ENCODE measurements around the gene CLIC5.

CLIC5 gene

GRCh38 chr6:45896783-45897441 is 118.7 kb downstream of the CLIC5 start:
- H3K79me2 ChIP-seq (ENCODE audit: insufficient read depth, low read length), result no peaks in the 10 kb centered on the region
- H3K4me2 ChIP-seq (ENCODE audit: low read depth, low read length, poor library complexity, severe bottlenecking), result no peak overlapping the region
- H3K4me3 ChIP-seq (ENCODE audit: low read length, poor library complexity, severe bottlenecking), result no peak overlapping the region
- no peak overlapping the region for H2AFZ ChIP-seq (ENCODE audit: low read length)
- no peaks in the 10 kb centered on the region for H3K9me3 ChIP-seq (ENCODE audit: insufficient read depth, low read depth, low read length)
- no peaks in the 10 kb centered on the region for H4K20me1 ChIP-seq (ENCODE audit: insufficient read depth, low read length, poor library complexity, severe bottlenecking)
- H3K36me3 ChIP-seq (ENCODE audit: insufficient read depth, low read length), result no peaks in the 10 kb centered on the region
- no peaks in the 10 kb centered on the region for H3F3A ChIP-seq (ENCODE audit: low read depth)
- no peak overlapping the region for H3K9ac ChIP-seq (ENCODE audit: low read depth, low read length, poor library complexity, severe bottlenecking)
- H3K27me3 ChIP-seq (ENCODE audit: insufficient read depth, low read length, poor library complexity, severe bottlenecking), result no peaks in the 10 kb centered on the region
- H3K9me2 ChIP-seq (replicated peaks; ENCODE audit: low read depth, low read length), result no peaks in the 10 kb centered on the region
- no peaks in the 10 kb centered on the region for H3K4me1 ChIP-seq (ENCODE audit: insufficient read depth, low read length, poor library complexity, severe bottlenecking)
- TF ChIP-seq CTCF (conservative IDR thresholded peaks at IDR 0.05; ENCODE audit: low read length) (no peak), EZH2phosphoT487 (IDR thresholded peaks at IDR 0.05; ENCODE audit: borderline replicate concordance) (no peak)

- Histone ChIP-seq H3K9ac (ENCODE audit: low read depth, low read length, poor library complexity, severe bottlenecking) (no peak overlapping the region), H3K9me2 (replicated peaks; ENCODE audit: low read depth, low read length) (no peaks in the 10 kb centered on the region), H4K20me1 (ENCODE audit: insufficient read depth, low read length, poor library complexity, severe bottlenecking) (no peaks in the 10 kb centered on the region), H3K4me2 (ENCODE audit: low read depth, low read length, poor library complexity, severe bottlenecking) (no peak overlapping the region), H3K27me3 (ENCODE audit: insufficient read depth, low read length, poor library complexity, severe bottlenecking) (no peaks in the 10 kb centered on the region), H3K36me3 (ENCODE audit: insufficient read depth, low read length) (no peaks in the 10 kb centered on the region), H3K9me3 (ENCODE audit: insufficient read depth, low read depth, low read length) (no peaks in the 10 kb centered on the region), H3K4me1 (ENCODE audit: insufficient read depth, low read length, poor library complexity, severe bottlenecking) (no peaks in the 10 kb centered on the region), H3F3A (ENCODE audit: low read depth) (no peaks in the 10 kb centered on the region), H2AFZ (ENCODE audit: low read length) (no peak overlapping the region), H3K79me2 (ENCODE audit: insufficient read depth, low read length) (no peaks in the 10 kb centered on the region), H3K4me3 (ENCODE audit: low read length, poor library complexity, severe bottlenecking) (no peak overlapping the region)
- no peak for TF ChIP-seq CTCF (conservative IDR thresholded peaks at IDR 0.05; ENCODE audit: low read length)
- TF ChIP-seq EZH2phosphoT487 (IDR thresholded peaks at IDR 0.05; ENCODE audit: borderline replicate concordance), result no peak
These were observed 120.1 kb downstream of the CLIC5 start for GRCh38 chr6:45895569-45895968.

GRCh38 chr6:45892696-45893245 is 122.9 kb downstream of the CLIC5 start:
- Histone ChIP-seq H3K4me3 (ENCODE audit: low read length, poor library complexity, severe bottlenecking) (no peak overlapping the region), H3K27me3 (ENCODE audit: insufficient read depth, low read length, poor library complexity, severe bottlenecking) (no peaks in the 10 kb centered on the region), H3K9me3 (ENCODE audit: insufficient read depth, low read depth, low read length) (no peaks in the 10 kb centered on the region), H2AFZ (ENCODE audit: low read length) (no peak overlapping the region), H3K36me3 (ENCODE audit: insufficient read depth, low read length) (no peaks in the 10 kb centered on the region), H3F3A (ENCODE audit: low read depth) (no peaks in the 10 kb centered on the region), H3K9me2 (replicated peaks; ENCODE audit: low read depth, low read length) (no peaks in the 10 kb centered on the region), H3K9ac (ENCODE audit: low read depth, low read length, poor library complexity, severe bottlenecking) (no peak overlapping the region), H3K4me1 (ENCODE audit: insufficient read depth, low read length, poor library complexity, severe bottlenecking) (peaks cover 5% of the 10 kb centered on the region), H3K79me2 (ENCODE audit: insufficient read depth, low read length) (no peaks in the 10 kb centered on the region), H3K4me2 (ENCODE audit: low read depth, low read length, poor library complexity, severe bottlenecking) (no peak overlapping the region), H4K20me1 (ENCODE audit: insufficient read depth, low read length, poor library complexity, severe bottlenecking) (no peaks in the 10 kb centered on the region)
- no peak for TF ChIP-seq EZH2phosphoT487 (IDR thresholded peaks at IDR 0.05; ENCODE audit: borderline replicate concordance)
- TF ChIP-seq CTCF (conservative IDR thresholded peaks at IDR 0.05; ENCODE audit: low read length), result no peak
